Osteocyte (in vitro differentiated cells): ENCODE results near the gene TEC. TPM values are rescaled to one million over a fixed set of nuclear protein-coding genes. Genes with fewer than 3 reads are reported as not detected.

ENCODE experiments used
- DNase-seq: peaks from one replicate; pipeline ENCODE4 v3.0.0; 2021; ENCODE audit warnings: mixed read lengths; ENCODE audit not compliant: unreplicated experiment; ENCODE audit errors: extremely low spot score
- H3K27ac Mint-ChIP-seq: one replicate; pipeline ENCODE4 v1.8.0; 2021; ENCODE audit warnings: mild to moderate bottlenecking, mixed read lengths; ENCODE audit not compliant: unreplicated experiment
- H3K27me3 Mint-ChIP-seq: one replicate; pipeline ENCODE4 v1.8.0; 2021; ENCODE audit warnings: mixed read lengths; ENCODE audit not compliant: unreplicated experiment
- H3K36me3 Mint-ChIP-seq: one replicate; pipeline ENCODE4 v1.8.0; 2021; ENCODE audit warnings: mixed read lengths; ENCODE audit not compliant: unreplicated experiment
- H3K4me1 Mint-ChIP-seq: one replicate; pipeline ENCODE4 v1.8.0; 2021; ENCODE audit warnings: mixed read lengths; ENCODE audit not compliant: unreplicated experiment
- H3K4me3 Mint-ChIP-seq: one replicate; pipeline ENCODE4 v1.8.0; 2021; ENCODE audit warnings: mild to moderate bottlenecking, moderate library complexity, mixed read lengths; ENCODE audit not compliant: unreplicated experiment
- H3K9me3 Mint-ChIP-seq: one replicate; pipeline ENCODE4 v1.8.0; 2021; ENCODE audit warnings: mixed read lengths; ENCODE audit not compliant: unreplicated experiment
- CTCF ChIP-seq: fragments of 200-600 bp; sonication (generic); IDR thresholded peaks from 2 replicates; pipeline ENCODE4 v1.5.0; 2021; ENCODE audit warnings: antibody characterized with exemption, mild to moderate bottlenecking, moderate library complexity
- total RNA-seq: library from RNA; stranded (reverse); gene quantifications from 2 replicates; pipeline ENCODE4 v1.2.1, GENCODE V29; 2021

Gene TEC
- total RNA-seq, 1 donor from 2014 or later = not detected

GRCh38 chr4:48124870-48125269 lies 144.8 kb downstream of the TEC start:
- no peaks in the 10 kb centered on the region for H3K36me3 Mint-ChIP-seq
- no peak overlapping the region for H3K4me3 Mint-ChIP-seq
- H3K9me3 Mint-ChIP-seq = no peaks in the 10 kb centered on the region
- no peak overlapping the region for H3K27ac Mint-ChIP-seq
- DNase-seq = no peak
- peaks cover 13% of the 10 kb centered on the region for H3K4me1 Mint-ChIP-seq
- H3K27me3 Mint-ChIP-seq = peaks cover 8% of the 10 kb centered on the region
- no peak for TF ChIP-seq CTCF

- no peak overlapping the region for H3K4me3 Mint-ChIP-seq
- peaks cover 15% of the 10 kb centered on the region for H3K27me3 Mint-ChIP-seq
- H3K9me3 Mint-ChIP-seq = no peaks in the 10 kb centered on the region
- peaks cover 4% of the 10 kb centered on the region for H3K4me1 Mint-ChIP-seq
- DNase-seq = no peak
- H3K36me3 Mint-ChIP-seq = no peaks in the 10 kb centered on the region
- TF ChIP-seq CTCF = no peak
- no peak overlapping the region for H3K27ac Mint-ChIP-seq
Observed at GRCh38 chr4:48122756-48123155, 146.9 kb downstream of the TEC start.

- Mint-ChIP-seq H3K9me3 (no peaks in the 10 kb centered on the region), H3K4me3 (no peak overlapping the region), H3K27me3 (peaks cover 15% of the 10 kb centered on the region), H3K4me1 (no peaks in the 10 kb centered on the region), H3K36me3 (no peaks in the 10 kb centered on the region), H3K27ac (no peak overlapping the region)
- no peak for DNase-seq
- TF ChIP-seq CTCF = no peak
Observed at GRCh38 chr4:48121180-48121579, 148.5 kb downstream of the TEC start.

GRCh38 chr4:48120132-48120531 lies 149.5 kb downstream of the TEC start:
- no peaks in the 10 kb centered on the region for H3K4me1 Mint-ChIP-seq

GRCh38 chr4:48119646-48120045 lies 150.0 kb downstream of the TEC start:
- H3K4me1 Mint-ChIP-seq = no peaks in the 10 kb centered on the region
- H3K9me3 Mint-ChIP-seq = no peaks in the 10 kb centered on the region
- no peak for TF ChIP-seq CTCF
- no peak for DNase-seq
- H3K36me3 Mint-ChIP-seq = no peaks in the 10 kb centered on the region
- H3K27me3 Mint-ChIP-seq = peaks cover 15% of the 10 kb centered on the region
- H3K4me3 Mint-ChIP-seq = no peak overlapping the region
- no peak overlapping the region for H3K27ac Mint-ChIP-seq

More at GRCh38 chr4:48120132-48120531, 149.5 kb downstream of the TEC start:
- no peak overlapping the region for H3K4me3 Mint-ChIP-seq
- no peak for TF ChIP-seq CTCF
- H3K9me3 Mint-ChIP-seq = no peaks in the 10 kb centered on the region
- no peaks in the 10 kb centered on the region for H3K36me3 Mint-ChIP-seq
- H3K27me3 Mint-ChIP-seq = peaks cover 15% of the 10 kb centered on the region
- DNase-seq = no peak
- no peak overlapping the region for H3K27ac Mint-ChIP-seq
